SU-DHL-6 (cell line): ENCODE measurements around the gene ATP5PF.

Source experiments
- H2AFZ ChIP-seq: fragments of 200-600 bp; sonication (generic); 2 replicates; pipeline ENCODE4 v1.6.1; 2014; ENCODE audit warnings: low read depth, mild to moderate bottlenecking, moderate library complexity, mixed read lengths, antibody characterized with exemption, low read length; ENCODE audit not compliant: severe bottlenecking
- H3F3A ChIP-seq: fragments of 200-600 bp; shearing (Covaris generic); 2 replicates; pipeline ENCODE4 v1.6.0; 2016; ENCODE audit warnings: antibody characterized with exemption, mild to moderate bottlenecking; ENCODE audit not compliant: insufficient read depth
- H3K27ac ChIP-seq: fragments of 200-600 bp; sonication (generic); 2 replicates; pipeline ENCODE4 v1.5.1; 2016; ENCODE audit warnings: low read depth, mild to moderate bottlenecking, low read length, moderate library complexity, mixed read lengths
- H3K27me3 ChIP-seq: fragments of 200-600 bp; sonication (generic), shearing (Covaris generic); 2 replicates; pipeline ENCODE4 v1.6.0; 2014; ENCODE audit warnings: mild to moderate bottlenecking, low read length
- H3K36me3 ChIP-seq: fragments of 200-600 bp; sonication (generic); 2 replicates; pipeline ENCODE4 v1.6.1; 2014; ENCODE audit warnings: mild to moderate bottlenecking, low read length, mixed read lengths
- H3K4me2 ChIP-seq: fragments of 300-600, 200-600 bp; shearing (Covaris generic), sonication (generic); 2 replicates; pipeline ENCODE4 v1.6.0; 2014; ENCODE audit warnings: low read length, low read depth, mild to moderate bottlenecking; ENCODE audit not compliant: poor library complexity, severe bottlenecking
- H3K4me3 ChIP-seq: fragments of 200-600 bp; sonication (generic); 2 replicates; pipeline ENCODE4 v1.5.1; 2014; ENCODE audit warnings: antibody characterized with exemption, low read length, mild to moderate bottlenecking, mixed read lengths; ENCODE audit not compliant: insufficient read depth, poor library complexity, severe bottlenecking
- H3K79me2 ChIP-seq: fragments of 200-600 bp; sonication (generic); 2 replicates; pipeline ENCODE4 v1.6.1; 2014; ENCODE audit warnings: mild to moderate bottlenecking, low read length, moderate library complexity; ENCODE audit not compliant: insufficient read depth
- H3K9ac ChIP-seq: fragments of 200-600 bp; sonication (generic); 2 replicates; pipeline ENCODE4 v1.7.0; 2014; ENCODE audit warnings: mild to moderate bottlenecking, low read length
- H3K9me2 ChIP-seq: fragments of 200-600 bp; sonication (generic); replicated peaks from 2 replicates; pipeline ENCODE4 v1.6.1; 2014; ENCODE audit warnings: low read length; ENCODE audit not compliant: insufficient read depth
- H3K9me3 ChIP-seq: fragments of 200-600 bp; sonication (generic); 2 replicates; pipeline ENCODE4 v1.6.1; 2014; ENCODE audit warnings: low read length, mixed read lengths; ENCODE audit not compliant: insufficient read depth
- H4K20me1 ChIP-seq: fragments of 200-600 bp; sonication (generic); 2 replicates; pipeline ENCODE4 v1.6.1; 2014; ENCODE audit warnings: low read depth, mild to moderate bottlenecking, antibody characterized with exemption, low read length, moderate library complexity, mixed read lengths
- EZH2phosphoT487 ChIP-seq: fragments of 200-600 bp; sonication (generic), shearing (Covaris generic); conservative IDR thresholded peaks from 2 replicates; pipeline ENCODE4 v1.6.1; 2018; ENCODE audit warnings: mild to moderate bottlenecking, antibody characterized with exemption, low read length, moderate library complexity, mixed read lengths
- TF ChIP-seq, protein P1 (sequence below): fragments of 200-600 bp; sonication (generic); IDR thresholded peaks from one replicate; pipeline ENCODE4 v1.5.1; 2017; ENCODE audit warnings: antibody characterized with exemption, mild to moderate bottlenecking, low read length, moderate library complexity; ENCODE audit not compliant: insufficient read depth, poor library complexity, severe bottlenecking

Gene ATP5PF

DNA sequence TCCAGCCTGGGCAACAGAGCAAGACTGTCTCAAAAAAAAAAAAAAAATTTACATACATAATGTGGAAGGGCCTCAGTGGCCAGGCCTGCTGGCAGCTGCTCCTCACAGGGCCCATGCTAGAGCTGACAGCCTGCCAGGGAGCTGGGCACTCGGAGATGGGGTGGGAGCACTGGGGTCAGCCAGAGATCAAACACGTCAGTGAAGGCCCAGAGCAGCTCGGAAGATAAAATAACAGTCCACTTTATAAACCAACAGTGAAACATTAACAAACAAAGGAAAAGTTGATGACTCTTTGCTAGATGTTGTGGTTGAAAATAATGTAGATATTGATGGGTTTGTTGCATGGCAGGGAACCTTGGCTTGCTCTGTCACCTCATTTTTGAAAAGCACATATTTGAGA lies 42.7 kb downstream of the ATP5PF start:
- H3K36me3 ChIP-seq: no peaks in the 10 kb centered on the region

DNA sequence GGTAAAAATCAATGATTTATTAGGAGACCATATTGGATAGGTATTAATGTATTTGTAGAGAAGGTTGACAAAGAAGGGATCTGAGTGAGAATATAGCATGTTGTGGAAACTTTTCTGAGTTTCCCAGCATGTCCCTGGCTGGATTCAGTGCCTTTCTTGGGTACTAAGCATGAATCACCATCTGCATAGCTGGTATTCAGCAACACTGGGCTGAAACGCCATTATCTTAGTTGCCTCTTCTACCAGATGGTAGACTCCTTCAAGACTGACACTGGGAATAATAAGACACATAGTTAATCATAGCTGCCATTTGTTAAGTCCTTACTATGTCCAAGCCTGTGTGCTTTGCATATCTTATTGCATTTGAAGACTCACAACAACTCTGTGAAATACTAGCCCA lies 45.5 kb downstream of the ATP5PF start:
- Histone ChIP-seq H3K9me2 (no peaks in the 10 kb centered on the region), H4K20me1 (no peaks in the 10 kb centered on the region), H3K4me2 (no peak overlapping the region), H3K27me3 (no peaks in the 10 kb centered on the region), H3F3A (no peaks in the 10 kb centered on the region), H3K9me3 (no peaks in the 10 kb centered on the region), H3K4me3 (no peak overlapping the region), H2AFZ (no peak overlapping the region), H3K36me3 (no peaks in the 10 kb centered on the region), H3K27ac (no peak overlapping the region), H3K9ac (no peak overlapping the region), H3K79me2 (no peaks in the 10 kb centered on the region)
- TF ChIP-seq, protein P1, sequence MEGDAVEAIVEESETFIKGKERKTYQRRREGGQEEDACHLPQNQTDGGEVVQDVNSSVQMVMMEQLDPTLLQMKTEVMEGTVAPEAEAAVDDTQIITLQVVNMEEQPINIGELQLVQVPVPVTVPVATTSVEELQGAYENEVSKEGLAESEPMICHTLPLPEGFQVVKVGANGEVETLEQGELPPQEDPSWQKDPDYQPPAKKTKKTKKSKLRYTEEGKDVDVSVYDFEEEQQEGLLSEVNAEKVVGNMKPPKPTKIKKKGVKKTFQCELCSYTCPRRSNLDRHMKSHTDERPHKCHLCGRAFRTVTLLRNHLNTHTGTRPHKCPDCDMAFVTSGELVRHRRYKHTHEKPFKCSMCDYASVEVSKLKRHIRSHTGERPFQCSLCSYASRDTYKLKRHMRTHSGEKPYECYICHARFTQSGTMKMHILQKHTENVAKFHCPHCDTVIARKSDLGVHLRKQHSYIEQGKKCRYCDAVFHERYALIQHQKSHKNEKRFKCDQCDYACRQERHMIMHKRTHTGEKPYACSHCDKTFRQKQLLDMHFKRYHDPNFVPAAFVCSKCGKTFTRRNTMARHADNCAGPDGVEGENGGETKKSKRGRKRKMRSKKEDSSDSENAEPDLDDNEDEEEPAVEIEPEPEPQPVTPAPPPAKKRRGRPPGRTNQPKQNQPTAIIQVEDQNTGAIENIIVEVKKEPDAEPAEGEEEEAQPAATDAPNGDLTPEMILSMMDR: no peak
- TF ChIP-seq EZH2phosphoT487: no peak

More for the DNA sequence above, 42.7 kb downstream of the ATP5PF start:
- Histone ChIP-seq H3K9me3 (no peaks in the 10 kb centered on the region), H3F3A (no peaks in the 10 kb centered on the region), H3K4me2 (no peak overlapping the region), H3K27ac (no peak overlapping the region), H3K79me2 (no peaks in the 10 kb centered on the region), H4K20me1 (no peaks in the 10 kb centered on the region), H3K4me3 (no peak overlapping the region), H3K9ac (no peak overlapping the region), H3K27me3 (no peaks in the 10 kb centered on the region), H3K9me2 (no peaks in the 10 kb centered on the region), H2AFZ (no peak overlapping the region)
- TF ChIP-seq EZH2phosphoT487: no peak

DNA sequence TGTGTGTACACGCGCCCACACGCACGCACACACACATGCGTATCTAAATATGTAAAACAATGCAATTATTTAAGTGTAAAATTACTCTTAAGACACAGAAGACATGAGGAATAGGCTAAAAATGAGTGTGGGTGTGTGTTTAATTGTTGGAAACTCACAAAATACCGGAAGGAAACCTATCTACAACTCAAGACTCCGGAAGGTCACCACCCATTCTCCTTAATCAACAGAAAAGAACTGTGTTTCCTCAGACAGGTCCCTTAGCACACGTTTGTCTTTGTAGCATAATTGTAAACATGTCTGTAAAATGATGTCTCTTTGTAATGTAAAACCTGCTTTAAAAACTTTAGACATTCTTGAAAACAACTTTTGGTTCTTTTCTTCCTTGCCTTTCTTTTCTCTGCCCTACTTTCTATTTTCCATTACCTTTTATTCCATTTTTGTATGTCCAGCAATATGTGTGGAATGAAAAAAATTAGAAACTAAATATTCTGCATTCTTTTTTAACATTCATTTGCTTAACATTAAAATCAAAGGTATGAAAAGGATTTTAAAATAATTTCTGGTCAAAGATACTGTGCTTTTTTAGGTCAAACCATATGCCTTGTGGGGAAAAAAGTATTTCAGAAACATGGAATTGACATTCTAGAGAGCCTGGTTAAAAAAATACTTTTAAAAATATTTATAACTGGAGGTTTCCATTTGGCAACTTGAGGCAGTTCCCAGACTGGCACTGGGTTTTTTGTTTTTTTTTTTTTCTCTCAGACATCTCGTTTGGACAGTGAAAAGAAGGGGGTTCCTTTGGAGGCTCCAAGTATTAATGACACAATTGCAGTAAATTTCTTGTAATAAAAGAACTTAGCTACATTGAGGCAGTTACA lies 46.2 kb downstream of the ATP5PF start:
- no peaks in the 10 kb centered on the region for H3K36me3 ChIP-seq
- no peak overlapping the region for H3K27ac ChIP-seq
- no peak overlapping the region for H2AFZ ChIP-seq
- no peak overlapping the region for H3K4me2 ChIP-seq
- H3F3A ChIP-seq: no peaks in the 10 kb centered on the region
- no peak overlapping the region for H3K9ac ChIP-seq
- no peaks in the 10 kb centered on the region for H3K79me2 ChIP-seq
- no peak overlapping the region for H3K4me3 ChIP-seq
- H3K27me3 ChIP-seq: no peaks in the 10 kb centered on the region
- H3K9me2 ChIP-seq: no peaks in the 10 kb centered on the region
- TF ChIP-seq, protein P1: no peak
- TF ChIP-seq EZH2phosphoT487: no peak
- no peaks in the 10 kb centered on the region for H4K20me1 ChIP-seq
- H3K9me3 ChIP-seq: no peaks in the 10 kb centered on the region

DNA sequence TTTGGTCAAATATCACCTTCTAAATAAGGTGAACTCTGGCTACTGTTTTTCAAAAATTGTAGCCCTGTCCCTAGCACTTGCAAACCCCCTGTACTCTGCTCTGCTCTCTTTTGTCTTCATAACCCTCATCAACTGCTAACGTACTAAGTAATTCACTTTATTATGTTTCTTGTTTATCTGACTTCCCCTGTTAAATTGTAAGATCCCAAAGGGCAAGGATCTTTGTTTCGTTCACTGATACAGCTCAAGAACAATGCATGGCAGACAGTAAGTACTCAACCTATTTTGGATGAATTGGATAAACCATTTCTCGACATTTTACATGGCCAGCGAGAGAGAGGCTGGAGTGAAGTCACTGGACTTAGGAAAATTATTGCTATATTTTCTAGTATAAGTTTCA lies 46.9 kb downstream of the ATP5PF start:
- Histone ChIP-seq H2AFZ (no peak overlapping the region), H3F3A (no peaks in the 10 kb centered on the region), H4K20me1 (no peaks in the 10 kb centered on the region), H3K9me3 (no peaks in the 10 kb centered on the region), H3K27me3 (no peaks in the 10 kb centered on the region), H3K4me3 (no peak overlapping the region), H3K9me2 (no peaks in the 10 kb centered on the region), H3K36me3 (no peaks in the 10 kb centered on the region), H3K27ac (no peak overlapping the region), H3K9ac (no peak overlapping the region), H3K79me2 (no peaks in the 10 kb centered on the region), H3K4me2 (no peak overlapping the region)
- TF ChIP-seq, protein P1: no peak
- no peak for TF ChIP-seq EZH2phosphoT487
